ENCODE results near the gene LEMD1.

LEMD1 gene

GRCh38 chr1:205430696-205431305 lies 8.9 kb upstream of the LEMD1 start:
- Histone ChIP-seq H3K27me3 (ENCODE audit: control insufficient read depth in 5 of 5, insufficient read depth in 4 of 5, low read length in 5 of 5) (peaks cover 6 to 26% (median 15%) of the 10 kb centered on the region in 5 donors), H3K9me3 (ENCODE audit: control insufficient read depth in 5 of 5, low read length in 5 of 5) (no peaks in the 10 kb centered on the region), H3K4me1 (ENCODE audit: control insufficient read depth in 5 of 5, insufficient read depth in 5 of 5, low read length in 5 of 5) (peaks cover 0 to 12% (median 9%) of the 10 kb centered on the region in 5 donors), H3K9ac (ENCODE audit: low read length in 5 of 5) (peak overlapping the region in 2 of 5 donors; percentile 0 to 57), H3K27ac (ENCODE audit: low read depth, low read length) (no peak overlapping the region), H3K4me3 (ENCODE audit: low read depth in 1 of 5, low read length in 5 of 5) (peak overlapping the region; percentile 56 to 73 (median 65)), H3K36me3 (ENCODE audit: control insufficient read depth in 5 of 5, insufficient read depth in 5 of 5, low read length in 5 of 5) (no peaks in the 10 kb centered on the region)

DNA sequence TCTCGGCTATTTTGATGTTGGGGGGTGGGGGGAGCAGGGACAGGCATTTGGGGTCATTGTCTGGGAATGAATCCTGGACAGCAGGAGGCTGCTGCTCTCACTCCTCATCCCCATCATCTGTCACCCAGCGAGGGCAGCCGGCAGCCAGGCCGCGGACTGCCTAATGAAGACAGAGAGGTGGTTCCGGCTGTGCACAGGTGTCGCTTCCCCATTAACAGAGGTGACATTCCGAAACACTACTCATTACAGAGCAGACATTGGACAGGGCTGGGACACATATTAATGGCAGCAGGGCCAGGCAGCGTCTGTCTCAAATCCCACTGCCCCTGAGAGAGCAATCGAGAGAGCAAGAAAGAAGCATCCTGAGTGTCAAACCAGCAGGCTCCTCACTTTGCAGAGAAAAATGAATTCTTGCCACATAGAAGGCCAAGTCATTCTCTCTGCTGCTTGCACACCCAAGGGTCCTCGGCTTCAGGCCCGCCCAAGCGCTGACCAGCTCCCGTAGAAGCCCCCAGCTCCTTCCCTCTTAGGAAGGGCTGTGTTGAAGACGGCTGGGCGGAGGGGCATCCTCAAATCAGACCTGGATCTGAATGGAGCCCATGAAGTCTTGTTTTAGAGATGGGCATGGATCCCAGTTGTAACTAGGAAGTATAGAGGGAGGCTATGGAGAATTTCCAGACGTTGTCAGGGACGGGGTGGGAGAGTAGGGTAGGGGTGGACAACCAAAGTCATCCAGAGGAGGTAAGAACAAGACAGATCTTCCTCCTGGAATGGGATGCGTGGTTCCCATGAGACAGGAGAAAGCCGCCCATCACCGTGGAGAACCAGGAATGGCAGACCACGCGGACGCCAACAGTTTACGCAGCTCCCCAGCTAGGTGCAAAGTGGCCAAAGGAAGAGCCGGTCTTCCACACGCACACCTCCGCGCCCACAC lies 8.2 kb upstream of the LEMD1 start:
- H3K27ac ChIP-seq (ENCODE audit: low read depth, low read length) = no peak overlapping the region
- H3K9ac ChIP-seq (ENCODE audit: low read length in 5 of 5) = peak overlapping the region in 2 of 5 donors; percentile 0 to 57
- peak overlapping the region; percentile 56 to 66 (median 65) for H3K4me3 ChIP-seq (ENCODE audit: low read depth in 1 of 5, low read length in 5 of 5)

DNA sequence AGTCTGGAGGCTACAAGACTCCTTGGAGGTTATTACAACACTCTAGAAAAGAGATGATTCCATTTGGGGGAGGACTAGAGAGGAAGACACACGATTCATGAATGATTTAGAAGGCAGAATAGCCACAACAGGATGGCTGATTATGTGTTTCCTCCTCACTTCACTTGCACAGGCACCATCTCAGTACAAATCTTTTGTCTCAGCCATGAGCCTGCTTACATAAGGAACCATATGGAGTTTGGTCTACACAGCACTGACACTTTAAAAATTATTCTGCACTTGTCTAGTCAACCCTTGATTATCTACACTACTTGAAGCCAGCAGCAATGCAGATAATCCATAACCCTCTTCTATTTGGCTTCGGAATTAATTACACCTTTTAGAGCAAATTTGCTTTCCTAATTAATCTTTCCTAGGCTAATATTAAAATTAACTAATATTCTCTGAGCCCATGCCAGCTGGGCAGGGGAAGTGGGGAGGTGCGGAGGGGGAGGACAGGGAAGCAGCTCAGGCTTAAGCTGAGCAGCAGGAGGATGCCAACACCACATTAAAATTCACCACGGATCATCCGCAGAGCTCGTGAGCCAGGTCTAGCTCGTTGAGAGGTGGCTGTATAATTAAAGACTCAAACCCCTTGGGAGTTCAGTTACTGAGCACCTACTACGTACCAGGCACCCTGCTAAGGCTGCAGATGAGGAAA lies 3.2 kb upstream of the LEMD1 start:
- Histone ChIP-seq H3K9me3 (ENCODE audit: control insufficient read depth in 5 of 5, low read length in 5 of 5) (no peaks in the 10 kb centered on the region), H3K27me3 (ENCODE audit: control insufficient read depth in 5 of 5, insufficient read depth in 4 of 5, low read length in 5 of 5) (peaks cover 5 to 17% (median 7%) of the 10 kb centered on the region in 5 donors), H3K9ac (ENCODE audit: low read length in 5 of 5) (no peak overlapping the region), H3K36me3 (ENCODE audit: control insufficient read depth in 5 of 5, insufficient read depth in 5 of 5, low read length in 5 of 5) (no peaks in the 10 kb centered on the region), H3K4me1 (ENCODE audit: control insufficient read depth in 5 of 5, insufficient read depth in 5 of 5, low read length in 5 of 5) (peaks cover 0 to under 1% (median 0%) of the 10 kb centered on the region in 5 donors), H3K4me3 (ENCODE audit: low read depth in 1 of 5, low read length in 5 of 5) (no peak overlapping the region), H3K27ac (ENCODE audit: low read depth, low read length) (no peak overlapping the region)

More for the DNA sequence above, 8.2 kb upstream of the LEMD1 start:
- no peaks in the 10 kb centered on the region for H3K9me3 ChIP-seq (ENCODE audit: control insufficient read depth in 5 of 5, low read length in 5 of 5)
- H3K27me3 ChIP-seq (ENCODE audit: control insufficient read depth in 5 of 5, insufficient read depth in 4 of 5, low read length in 5 of 5) = peaks cover 4 to 19% (median 17%) of the 10 kb centered on the region in 5 donors
- H3K4me1 ChIP-seq (ENCODE audit: control insufficient read depth in 5 of 5, insufficient read depth in 5 of 5, low read length in 5 of 5) = peaks cover 0 to 12% (median 9%) of the 10 kb centered on the region in 5 donors
- no peaks in the 10 kb centered on the region for H3K36me3 ChIP-seq (ENCODE audit: control insufficient read depth in 5 of 5, insufficient read depth in 5 of 5, low read length in 5 of 5)

- no peak overlapping the region for H3K4me3 ChIP-seq (ENCODE audit: low read depth in 1 of 5, low read length in 5 of 5)
- H3K9ac ChIP-seq (ENCODE audit: low read length in 5 of 5) = no peak overlapping the region
- no peaks in the 10 kb centered on the region for H3K36me3 ChIP-seq (ENCODE audit: control insufficient read depth in 5 of 5, insufficient read depth in 5 of 5, low read length in 5 of 5)
- no peaks in the 10 kb centered on the region for H3K9me3 ChIP-seq (ENCODE audit: control insufficient read depth in 5 of 5, low read length in 5 of 5)
- peaks cover 2 to 15% (median 7%) of the 10 kb centered on the region in 5 donors for H3K27me3 ChIP-seq (ENCODE audit: control insufficient read depth in 5 of 5, insufficient read depth in 4 of 5, low read length in 5 of 5)
- no peaks in the 10 kb centered on the region for H3K4me1 ChIP-seq (ENCODE audit: control insufficient read depth in 5 of 5, insufficient read depth in 5 of 5, low read length in 5 of 5)
- H3K27ac ChIP-seq (ENCODE audit: low read depth, low read length) = no peak overlapping the region
These were observed 2.1 kb upstream of the LEMD1 start for GRCh38 chr1:205423814-205424399.

DNA sequence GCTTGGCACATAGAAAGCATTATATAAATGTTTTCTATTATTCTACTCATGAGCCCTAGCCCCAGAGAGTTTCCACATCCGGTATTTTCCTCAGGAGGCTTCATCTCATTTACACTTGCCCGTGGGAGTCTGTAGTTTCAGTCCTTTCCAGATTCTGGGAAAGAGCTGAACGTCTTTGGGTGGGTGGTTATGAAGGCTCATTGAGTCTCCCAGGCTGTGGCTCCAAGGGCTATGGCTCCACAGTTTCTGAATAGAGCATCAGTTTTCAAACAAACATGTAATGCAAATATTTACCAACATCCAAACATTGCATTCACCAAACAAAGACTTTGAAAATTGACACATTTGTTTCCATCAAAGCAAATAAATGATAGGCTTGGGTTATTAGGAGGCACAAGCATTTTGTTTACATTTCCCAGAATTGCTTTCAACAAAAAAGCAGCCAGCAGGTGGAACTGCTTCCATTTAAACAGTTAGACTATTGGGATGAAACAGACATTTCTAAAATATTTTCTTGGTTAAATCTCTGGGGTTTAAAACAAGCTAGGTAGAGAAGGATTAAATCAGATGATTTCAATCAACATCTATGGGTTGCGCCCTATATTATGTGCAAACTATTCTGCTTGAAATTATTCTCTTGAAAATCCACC lies 1.3 kb upstream of the LEMD1 start:
- Histone ChIP-seq H3K27me3 (ENCODE audit: control insufficient read depth in 5 of 5, insufficient read depth in 4 of 5, low read length in 5 of 5) (peaks cover 2 to 12% (median 6%) of the 10 kb centered on the region in 5 donors), H3K9me3 (ENCODE audit: control insufficient read depth in 5 of 5, low read length in 5 of 5) (no peaks in the 10 kb centered on the region), H3K36me3 (ENCODE audit: control insufficient read depth in 5 of 5, insufficient read depth in 5 of 5, low read length in 5 of 5) (no peaks in the 10 kb centered on the region), H3K27ac (ENCODE audit: low read depth, low read length) (no peak overlapping the region), H3K4me1 (ENCODE audit: control insufficient read depth in 5 of 5, insufficient read depth in 5 of 5, low read length in 5 of 5) (no peaks in the 10 kb centered on the region), H3K4me3 (ENCODE audit: low read depth in 1 of 5, low read length in 5 of 5) (no peak overlapping the region), H3K9ac (ENCODE audit: low read length in 5 of 5) (no peak overlapping the region)

- Histone ChIP-seq H3K27me3 (ENCODE audit: control insufficient read depth in 5 of 5, insufficient read depth in 4 of 5, low read length in 5 of 5) (peaks cover 3 to 12% (median 6%) of the 10 kb centered on the region in 5 donors), H3K9me3 (ENCODE audit: control insufficient read depth in 5 of 5, low read length in 5 of 5) (no peaks in the 10 kb centered on the region), H3K4me1 (ENCODE audit: control insufficient read depth in 5 of 5, insufficient read depth in 5 of 5, low read length in 5 of 5) (no peaks in the 10 kb centered on the region), H3K9ac (ENCODE audit: low read length in 5 of 5) (no peak overlapping the region), H3K36me3 (ENCODE audit: control insufficient read depth in 5 of 5, insufficient read depth in 5 of 5, low read length in 5 of 5) (no peaks in the 10 kb centered on the region), H3K4me3 (ENCODE audit: low read depth in 1 of 5, low read length in 5 of 5) (no peak overlapping the region), H3K27ac (ENCODE audit: low read depth, low read length) (no peak overlapping the region)
These were observed 918 bp downstream of the LEMD1 start for GRCh38 chr1:205420938-205421337.

DNA sequence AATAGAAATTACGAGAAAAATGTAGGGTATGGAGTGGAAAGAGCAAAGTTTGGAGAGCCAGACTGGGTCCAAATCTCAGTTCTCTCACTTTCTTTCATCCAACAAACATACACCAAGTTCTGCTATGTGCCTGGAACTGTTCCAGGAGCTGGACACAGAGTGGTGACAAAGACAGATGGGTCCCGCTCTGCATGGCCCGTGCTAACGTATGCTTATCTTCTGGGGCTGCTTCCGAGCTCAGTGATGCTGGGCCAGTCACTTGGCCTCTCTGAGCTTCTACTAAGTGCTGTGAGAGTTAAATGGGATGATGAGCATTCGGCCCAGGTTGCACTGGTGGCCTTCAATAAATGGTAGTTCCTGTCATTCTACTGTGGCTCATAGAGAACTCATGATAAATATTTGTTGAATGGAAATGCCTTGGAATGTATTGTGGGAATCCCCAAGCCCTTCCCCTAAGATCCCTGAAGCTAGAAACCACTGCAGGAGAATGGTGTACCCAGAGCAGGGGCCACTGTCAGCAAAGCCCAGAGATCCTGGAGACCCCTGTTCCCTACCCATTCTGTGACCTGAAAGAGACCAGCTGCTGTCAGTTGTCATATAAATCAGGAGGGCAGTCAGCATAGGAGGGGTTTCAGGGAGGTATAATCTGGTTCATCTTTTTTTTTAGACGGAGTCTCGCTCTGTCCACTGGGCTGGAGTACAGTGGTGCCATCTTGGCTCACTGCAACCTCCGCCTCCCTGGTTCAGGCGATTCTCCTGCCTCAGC lies 3.8 kb downstream of the LEMD1 start:
- no peaks in the 10 kb centered on the region for H3K9me3 ChIP-seq (ENCODE audit: control insufficient read depth in 5 of 5, low read length in 5 of 5)
- peaks cover 0 to 6% (median 0%) of the 10 kb centered on the region in 5 donors for H3K27me3 ChIP-seq (ENCODE audit: control insufficient read depth in 5 of 5, insufficient read depth in 4 of 5, low read length in 5 of 5)
- H3K9ac ChIP-seq (ENCODE audit: low read length in 5 of 5) = no peak overlapping the region
- no peak overlapping the region for H3K27ac ChIP-seq (ENCODE audit: low read depth, low read length)
- no peaks in the 10 kb centered on the region for H3K36me3 ChIP-seq (ENCODE audit: control insufficient read depth in 5 of 5, insufficient read depth in 5 of 5, low read length in 5 of 5)
- H3K4me3 ChIP-seq (ENCODE audit: low read depth in 1 of 5, low read length in 5 of 5) = no peak overlapping the region
- no peaks in the 10 kb centered on the region for H3K4me1 ChIP-seq (ENCODE audit: control insufficient read depth in 5 of 5, insufficient read depth in 5 of 5, low read length in 5 of 5)

- no peak overlapping the region for H3K9ac ChIP-seq (ENCODE audit: low read length in 5 of 5)
- no peak overlapping the region for H3K4me3 ChIP-seq (ENCODE audit: low read depth in 1 of 5, low read length in 5 of 5)
- H3K9me3 ChIP-seq (ENCODE audit: control insufficient read depth in 5 of 5, low read length in 5 of 5) = no peaks in the 10 kb centered on the region
- no peaks in the 10 kb centered on the region for H3K4me1 ChIP-seq (ENCODE audit: control insufficient read depth in 5 of 5, insufficient read depth in 5 of 5, low read length in 5 of 5)
- H3K36me3 ChIP-seq (ENCODE audit: control insufficient read depth in 5 of 5, insufficient read depth in 5 of 5, low read length in 5 of 5) = no peaks in the 10 kb centered on the region
- peaks cover 0 to 3% (median 0%) of the 10 kb centered on the region in 5 donors for H3K27me3 ChIP-seq (ENCODE audit: control insufficient read depth in 5 of 5, insufficient read depth in 4 of 5, low read length in 5 of 5)
- H3K27ac ChIP-seq (ENCODE audit: low read depth, low read length) = no peak overlapping the region
These were observed 5.5 kb downstream of the LEMD1 start for GRCh38 chr1:205416322-205416721.

Measured in subcutaneous abdominal adipose tissue (tissue), 5 donors.